SJSA1 (cell line): Measurements from ENCODE around the gene ENSA. TPM values are rescaled to one million over a fixed set of nuclear protein-coding genes. Genes with fewer than 3 reads are reported as not detected.
A peak's percentile ranks its signal among the peaks of the same experiment; 100 is the strongest.
"Not testable (repeated sequence)": the region's sequence is repeated elsewhere in the genome, so short reads cannot be mapped to it uniquely, and the experiment has no call there.

Source experiments
- DNase-seq, 2 experiments: peaks; one replicate each; pipeline ENCODE4 v3.0.0-alpha.2; 2015 to 2020; ENCODE audit warnings: low spot score in 2 of 2, low read depth in 1 of 2
- H3K27ac ChIP-seq: fragments of 250-450 bp; sonication (Bioruptor Pico); 2 replicates; pipeline ENCODE4 v1.5.1; 2020; ENCODE audit warnings: mild to moderate bottlenecking, moderate library complexity
- H3K27me3 ChIP-seq: fragments of 250-450 bp; sonication (Bioruptor Pico); replicated peaks from 2 replicates; pipeline ENCODE4 v1.5.1; 2020; ENCODE audit warnings: mild to moderate bottlenecking, moderate library complexity
- H3K36me3 ChIP-seq: fragments of 250-450 bp; sonication (Bioruptor Pico); 2 replicates; pipeline ENCODE4 v1.5.1; 2020; ENCODE audit warnings: mild to moderate bottlenecking
- H3K4me1 ChIP-seq: fragments of 250-450 bp; sonication (Bioruptor Pico); replicated peaks from 2 replicates; pipeline ENCODE4 v1.6.1; 2021; ENCODE audit warnings: mild to moderate bottlenecking
- H3K4me3 ChIP-seq: fragments of 250-450 bp; sonication (Bioruptor Pico); 2 replicates; pipeline ENCODE4 v1.5.1; 2020; ENCODE audit warnings: mild to moderate bottlenecking
- H3K9me3 ChIP-seq: fragments of 250-450 bp; sonication (Bioruptor Pico); replicated peaks from 2 replicates; pipeline ENCODE4 v1.5.1; 2020; ENCODE audit warnings: mild to moderate bottlenecking
- total RNA-seq: library from RNA; depleted of rRNA; stranded (reverse); fragments of >200 nt; shearing (Covaris generic); gene quantifications from 2 replicates; pipeline ENCODE4 v1.2.3, GENCODE V29; 2014

Gene ENSA
- total RNA-seq, 1 experiment from 2014 or later: 121 TPM

- H3K27ac ChIP-seq, H3K9me3 ChIP-seq, DNase-seq, H3K4me1 ChIP-seq, H3K4me3 ChIP-seq, H3K36me3 ChIP-seq, H3K27me3 ChIP-seq: not testable (repeated sequence)
Observed at GRCh38 chr1:150634839-150635622, 5.6 kb upstream of the ENSA start.

- Histone ChIP-seq H3K27ac (peak overlapping the region; percentile 85), H3K9me3 (no peaks in the 10 kb centered on the region), H3K4me3 (peak overlapping the region; percentile 58), H3K27me3 (no peaks in the 10 kb centered on the region), H3K36me3 (peaks cover 43% of the 10 kb centered on the region), H3K4me1 (peaks cover 11% of the 10 kb centered on the region)
- DNase-seq: no peak
Observed at GRCh38 chr1:150628766-150629114, 672 bp downstream of the ENSA start.

DNA sequence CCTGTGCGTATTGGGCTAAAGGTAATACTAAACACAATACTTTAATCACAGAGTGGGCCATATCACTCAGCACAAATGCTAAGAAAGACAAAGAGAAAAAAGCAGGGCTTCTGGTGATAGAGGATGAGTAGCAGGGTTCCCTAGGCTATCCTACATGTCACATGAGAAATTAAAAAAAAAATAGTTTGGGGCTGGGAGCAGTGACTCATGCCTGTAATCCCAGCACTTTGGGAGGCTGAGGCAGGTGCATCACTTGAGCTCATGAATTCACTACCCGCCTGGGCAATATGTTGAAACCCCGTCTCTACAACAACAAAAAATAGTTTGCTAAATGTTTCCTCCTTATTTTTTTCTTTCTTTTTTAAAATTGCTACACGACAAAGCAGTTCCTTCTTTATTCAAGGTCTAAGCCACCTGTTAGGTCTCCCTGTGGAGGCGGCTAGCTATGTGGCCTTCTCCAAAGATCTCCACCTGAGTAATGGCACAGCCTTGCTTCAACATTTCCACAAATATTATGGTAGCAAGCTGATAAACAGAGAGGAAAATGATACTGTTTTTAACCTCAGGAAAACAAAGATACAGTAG lies 1.5 kb downstream of the ENSA start:
- Histone ChIP-seq H3K9me3 (no peaks in the 10 kb centered on the region), H3K27me3 (no peaks in the 10 kb centered on the region), H3K36me3 (peaks cover 46% of the 10 kb centered on the region), H3K4me3 (peak overlapping the region; percentile 58; the same call in 1 of the 2 replicates), H3K4me1 (peaks cover 11% of the 10 kb centered on the region), H3K27ac (no peak overlapping the region)
- DNase-seq: no peak

- H3K9me3 ChIP-seq: no peaks in the 10 kb centered on the region
- no peak for DNase-seq
- no peak overlapping the region for H3K4me3 ChIP-seq
- no peaks in the 10 kb centered on the region for H3K27me3 ChIP-seq
- no peak overlapping the region for H3K27ac ChIP-seq
- peaks cover 11% of the 10 kb centered on the region for H3K4me1 ChIP-seq
- H3K36me3 ChIP-seq: peaks cover 62% of the 10 kb centered on the region
Observed at GRCh38 chr1:150626150-150626549, 3.3 kb downstream of the ENSA start.

GRCh38 chr1:150624546-150624945 lies 4.9 kb downstream of the ENSA start:
- H3K27me3 ChIP-seq, H3K9me3 ChIP-seq, H3K27ac ChIP-seq, H3K4me3 ChIP-seq, DNase-seq: not testable (repeated sequence)
- H3K36me3 ChIP-seq: peaks cover 71% of the 10 kb centered on the region
- peaks cover 18% of the 10 kb centered on the region for H3K4me1 ChIP-seq

- H3K9me3 ChIP-seq, H3K4me3 ChIP-seq, H3K27me3 ChIP-seq, H3K27ac ChIP-seq, DNase-seq: not testable (repeated sequence)
- Histone ChIP-seq H3K4me1 (peaks cover 21% of the 10 kb centered on the region), H3K36me3 (peaks cover 75% of the 10 kb centered on the region)
Observed at GRCh38 chr1:150624134-150624533, 5.3 kb downstream of the ENSA start.

- no peak overlapping the region for H3K27ac ChIP-seq
- H3K27me3 ChIP-seq: no peaks in the 10 kb centered on the region
- H3K9me3 ChIP-seq: no peaks in the 10 kb centered on the region
- peaks cover 15% of the 10 kb centered on the region for H3K4me1 ChIP-seq
- peaks cover 83% of the 10 kb centered on the region for H3K36me3 ChIP-seq
- no peak for DNase-seq
- H3K4me3 ChIP-seq: no peak overlapping the region
Observed at GRCh38 chr1:150622303-150622975, 7.0 kb downstream of the ENSA start.

- H3K4me1 ChIP-seq: peaks cover 15% of the 10 kb centered on the region
- H3K27ac ChIP-seq: no peak overlapping the region
- peak in 1 of 2 experiments; percentile 46 for DNase-seq
- no peaks in the 10 kb centered on the region for H3K9me3 ChIP-seq
- H3K4me3 ChIP-seq: no peak overlapping the region
- H3K36me3 ChIP-seq: peaks cover 83% of the 10 kb centered on the region
- no peaks in the 10 kb centered on the region for H3K27me3 ChIP-seq
Observed at GRCh38 chr1:150621497-150622302, 7.7 kb downstream of the ENSA start.

DNA sequence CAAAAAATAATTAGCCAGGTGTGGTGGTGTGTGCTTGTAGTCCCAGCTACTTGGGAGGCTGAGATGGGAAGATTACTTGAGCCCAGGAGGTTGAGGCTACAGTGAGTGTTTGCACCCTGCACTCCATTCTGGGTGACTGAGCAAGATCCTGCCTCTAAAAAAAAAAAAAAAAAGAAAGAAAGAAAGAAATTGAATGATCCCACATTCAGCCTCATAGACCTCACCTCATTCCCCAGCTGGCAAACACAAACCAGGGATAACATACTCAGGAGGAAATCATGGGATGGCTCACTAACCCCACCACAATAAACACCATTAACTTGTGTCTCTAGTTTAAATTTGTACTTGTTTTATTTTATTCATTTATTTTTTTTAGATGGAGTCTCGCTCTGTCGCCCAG lies 8.5 kb downstream of the ENSA start:
- no peak overlapping the region for H3K27ac ChIP-seq
- H3K36me3 ChIP-seq: peaks cover 83% of the 10 kb centered on the region

GRCh38 chr1:150619576-150620509 lies 9.6 kb downstream of the ENSA start:
- Histone ChIP-seq H3K9me3 (no peaks in the 10 kb centered on the region), H3K27ac (no peak overlapping the region), H3K4me3 (no peak overlapping the region), H3K27me3 (no peaks in the 10 kb centered on the region), H3K4me1 (peaks cover 27% of the 10 kb centered on the region), H3K36me3 (peaks cover 81% of the 10 kb centered on the region)
- peak; percentile 59 to 71 for DNase-seq

More for the DNA sequence above, 8.5 kb downstream of the ENSA start:
- H3K27me3 ChIP-seq: no peaks in the 10 kb centered on the region
- H3K4me1 ChIP-seq: peaks cover 16% of the 10 kb centered on the region
- H3K4me3 ChIP-seq: no peak overlapping the region
- DNase-seq: no peak
- H3K9me3 ChIP-seq: no peaks in the 10 kb centered on the region

GRCh38 chr1:150615346-150616201 lies 13.8 kb downstream of the ENSA start:
- Histone ChIP-seq H3K36me3 (peaks cover 64% of the 10 kb centered on the region), H3K4me3 (no peak overlapping the region), H3K27me3 (no peaks in the 10 kb centered on the region), H3K27ac (peak overlapping the region; percentile 14; the same call in 1 of the 2 replicates), H3K9me3 (no peaks in the 10 kb centered on the region), H3K4me1 (peaks cover 62% of the 10 kb centered on the region)
- DNase-seq: peak in 1 of 2 experiments; percentile 52
